Measurements from ENCODE around the gene PRICKLE1. TPM values are rescaled to one million over a fixed set of nuclear protein-coding genes. Genes with fewer than 3 reads are reported as not detected.

Gene PRICKLE1
- total and polyA plus RNA-seq, 10 of the 15 experiments (the other 5 are each of a cell fraction or from before 2014, with no cell fraction given) = 0.47 to 2.8 (median 0.86) TPM

DNA sequence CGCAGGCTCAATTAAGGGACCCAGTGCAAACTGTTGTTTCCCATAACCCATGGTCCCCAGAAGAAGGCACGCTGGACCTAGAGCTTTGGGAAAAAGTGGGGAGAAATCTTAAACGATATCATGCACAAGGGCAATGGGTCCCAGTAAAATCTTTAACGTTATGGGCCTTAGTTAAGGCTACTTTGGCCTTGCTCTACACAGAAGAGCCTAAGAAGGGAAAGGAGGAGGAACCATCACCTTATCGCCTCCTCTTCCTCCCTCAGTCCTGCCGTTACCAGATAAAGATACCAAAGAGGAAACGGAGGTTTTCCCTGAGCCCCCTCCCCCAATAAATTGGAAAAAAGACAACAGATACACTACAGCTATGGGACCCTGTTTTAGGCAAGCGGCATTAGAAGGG lies 146.7 kb downstream of the PRICKLE1 start:
- SMC1A ChIA-PET (ENCODE audit: uncharacterized antibody, unreplicated experiment) = interaction anchor here (1.0 kb wide), 1 partner anchor 9 kb away, joined by 4 read pairs; no protein-coding TSS in a partner anchor
- H3K4me1 ChIP-seq (ENCODE audit: control insufficient read depth, insufficient read depth, low read length) = no peaks in the 10 kb centered on the region
- intact Hi-C loops (cut with micrococcal nuclease; ENCODE audit: unreplicated experiment) = no loop called here
- H3K4me2 ChIP-seq (ENCODE audit: control insufficient read depth, insufficient read depth) = no peak overlapping the region
- peaks cover 2 to 17% of the 10 kb centered on the region in 2 experiments; a peak in 3 of 4 replicates for H3K36me3 ChIP-seq (ENCODE audit: control insufficient read depth in 2 of 2, insufficient read depth in 2 of 2, low read length in 1 of 2)
- in situ Hi-C loops (cut with MboI) = no loop called here
- TF ChIP-seq SUZ12 (IDR thresholded peaks at IDR 0.05; ENCODE audit: unreplicated experiment) = no peak
- TF ChIP-seq, protein P1, sequence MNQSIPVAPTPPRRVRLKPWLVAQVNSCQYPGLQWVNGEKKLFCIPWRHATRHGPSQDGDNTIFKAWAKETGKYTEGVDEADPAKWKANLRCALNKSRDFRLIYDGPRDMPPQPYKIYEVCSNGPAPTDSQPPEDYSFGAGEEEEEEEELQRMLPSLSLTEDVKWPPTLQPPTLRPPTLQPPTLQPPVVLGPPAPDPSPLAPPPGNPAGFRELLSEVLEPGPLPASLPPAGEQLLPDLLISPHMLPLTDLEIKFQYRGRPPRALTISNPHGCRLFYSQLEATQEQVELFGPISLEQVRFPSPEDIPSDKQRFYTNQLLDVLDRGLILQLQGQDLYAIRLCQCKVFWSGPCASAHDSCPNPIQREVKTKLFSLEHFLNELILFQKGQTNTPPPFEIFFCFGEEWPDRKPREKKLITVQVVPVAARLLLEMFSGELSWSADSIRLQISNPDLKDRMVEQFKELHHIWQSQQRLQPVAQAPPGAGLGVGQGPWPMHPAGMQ (IDR thresholded peaks at IDR 0.05; ENCODE audit: borderline replicate concordance) = no peak
- no peak overlapping the region for H3K4me3 ChIP-seq
- DNase-seq (ENCODE audit: low read depth, low spot score) (no peak), ATAC-seq (no peak), FAIRE-seq (no peak)
- H3K79me2 ChIP-seq (ENCODE audit: control insufficient read depth, insufficient read depth, low read length) = no peaks in the 10 kb centered on the region
- no peak overlapping the region for H2AFZ ChIP-seq (ENCODE audit: control insufficient read depth, low read depth, low read length)
- WGBS (ENCODE audit: insufficient coverage, insufficient replicate concordance, low lambda C conversion rate, missing lambda C conversion rate) = over 99% methylated on average over 8 of the region's 8 CpGs
- H3K27ac ChIP-seq (ENCODE audit: control insufficient read depth, insufficient read depth) = no peak overlapping the region
- H3K9ac ChIP-seq (ENCODE audit: control insufficient read depth, insufficient read depth, low read length) = no peak overlapping the region
- no peaks in the 10 kb centered on the region for H4K20me1 ChIP-seq (ENCODE audit: control insufficient read depth, insufficient read depth)
- POLR2A ChIA-PET = no interaction called here
- RAD21 ChIA-PET (ENCODE audit: unreplicated experiment) = no interaction called here
- no TSS peak for BruUV-seq (replicated peaks)
- no peaks in the 10 kb centered on the region for H3K27me3 ChIP-seq (replicated peaks in 1 of 2; ENCODE audit: control insufficient read depth in 2 of 2, insufficient read depth in 2 of 2, low read length in 1 of 2)
- CTCF ChIA-PET = interaction anchor here (1.2 kb wide), 1 partner anchor 41 kb away, joined by 3 read pairs; no protein-coding TSS in a partner anchor
- no peaks in the 10 kb centered on the region for H3K9me3 ChIP-seq (replicated peaks; ENCODE audit: control insufficient read depth, insufficient read depth, low read length)

- over 99% methylated on average over 16 of the region's 19 CpGs for WGBS (ENCODE audit: insufficient coverage, insufficient replicate concordance, low lambda C conversion rate, missing lambda C conversion rate)
- H3K36me3 ChIP-seq (ENCODE audit: control insufficient read depth in 2 of 2, insufficient read depth in 2 of 2, low read length in 1 of 2) = peaks cover 2 to 17% of the 10 kb centered on the region in 2 experiments; a peak in 3 of 4 replicates
- no peak for TF ChIP-seq ZNF384 (IDR thresholded peaks at IDR 0.05; ENCODE audit: borderline replicate concordance, low read depth, low read length)
- TF ChIP-seq NR2F1 (conservative IDR thresholded peaks at IDR 0.05) = no peak
- no peak for TF ChIP-seq E2F8 (IDR thresholded peaks at IDR 0.05; ENCODE audit: low read depth, partially characterized antibody)
- no peak for TF ChIP-seq RAD21 (IDR thresholded peaks at IDR 0.05; ENCODE audit: insufficient read depth, low read depth, low read length)
- no peak for TF ChIP-seq EGR1 (IDR thresholded peaks at IDR 0.05; ENCODE audit: borderline replicate concordance in 1 of 2, low read depth in 2 of 2, low read length in 2 of 2)
- TF ChIP-seq MLLT1 (IDR thresholded peaks at IDR 0.05) = no peak
- TF ChIP-seq MEF2B (IDR thresholded peaks at IDR 0.05; ENCODE audit: partially characterized antibody, poor library complexity, severe bottlenecking) = no peak
- TF ChIP-seq IRF4 (IDR thresholded peaks at IDR 0.05; ENCODE audit: low read depth, low read length) = no peak
- no peak for TF ChIP-seq RELA (IDR thresholded peaks at IDR 0.05; ENCODE audit: borderline replicate concordance, partially characterized antibody)
Observed at GRCh38 chr12:42442311-42442759, 147.2 kb downstream of the PRICKLE1 start.

More at GRCh38 chr12:42442311-42442759, 147.2 kb downstream of the PRICKLE1 start:
- SMC1A ChIA-PET (ENCODE audit: uncharacterized antibody, unreplicated experiment) = interaction anchor here (0.6 kb wide), 1 partner anchor 509 kb away, joined by 3 read pairs; no protein-coding TSS in a partner anchor
- no peaks in the 10 kb centered on the region for H3K9me3 ChIP-seq (replicated peaks; ENCODE audit: control insufficient read depth, insufficient read depth, low read length)
- ATAC-seq = no peak
- no peak for DNase-seq (ENCODE audit: low read depth, low spot score)
- no TSS peak for BruUV-seq (replicated peaks)
- H3K27ac ChIP-seq (ENCODE audit: control insufficient read depth, insufficient read depth) = no peak overlapping the region
- H3K4me2 ChIP-seq (ENCODE audit: control insufficient read depth, insufficient read depth) = no peak overlapping the region
- no peaks in the 10 kb centered on the region for H4K20me1 ChIP-seq (ENCODE audit: control insufficient read depth, insufficient read depth)
- H3K4me1 ChIP-seq (ENCODE audit: control insufficient read depth, insufficient read depth, low read length) = no peaks in the 10 kb centered on the region
- H3K4me3 ChIP-seq = no peak overlapping the region
- RAD21 ChIA-PET (ENCODE audit: unreplicated experiment) = no interaction called here
- in situ Hi-C loops (cut with MboI) (no loop called here), intact Hi-C loops (cut with micrococcal nuclease; ENCODE audit: unreplicated experiment) (no loop called here)
- no peak overlapping the region for H2AFZ ChIP-seq (ENCODE audit: control insufficient read depth, low read depth, low read length)
- H3K27me3 ChIP-seq (replicated peaks in 1 of 2; ENCODE audit: control insufficient read depth in 2 of 2, insufficient read depth in 2 of 2, low read length in 1 of 2) = no peaks in the 10 kb centered on the region
- no peak overlapping the region for H3K9ac ChIP-seq (ENCODE audit: control insufficient read depth, insufficient read depth, low read length)
- no peaks in the 10 kb centered on the region for H3K79me2 ChIP-seq (ENCODE audit: control insufficient read depth, insufficient read depth, low read length)
- POLR2A ChIA-PET = interaction anchor here (0.5 kb wide), 1 partner anchor 13 kb away, joined by 4 read pairs; no protein-coding TSS in a partner anchor
- no peak for FAIRE-seq
- CTCF ChIA-PET = interaction anchor here (1.2 kb wide), 1 partner anchor 42 kb away, joined by 3 read pairs; no protein-coding TSS in a partner anchor

Data from GM12878 (cell line).